PFSK-1 (cell line): Measurements from ENCODE around the gene CTTNBP2NL.

Experiments used
- POLR2AphosphoS5 ChIP-seq: IDR thresholded peaks from 2 replicates; pipeline ENCODE4 v1.6.1; 2012; ENCODE audit warnings: low read depth, mild to moderate bottlenecking, control low read depth, low read length, moderate library complexity
- SIN3A ChIP-seq: IDR thresholded peaks from 2 replicates; pipeline ENCODE4 v1.6.1; 2012; ENCODE audit warnings: mild to moderate bottlenecking, low read length, moderate library complexity, borderline replicate concordance; ENCODE audit not compliant: insufficient read depth

- no peak for TF ChIP-seq POLR2AphosphoS5
- TF ChIP-seq SIN3A = no peak
These were observed 61.2 kb downstream of the CTTNBP2NL start for GRCh38 chr1:112457241-112457640.
